GM21360 (cell line): ENCODE results near the gene PRSS58.
A peak's percentile ranks its signal among the peaks of the same experiment; 100 is the strongest.

ENCODE experiments used
- ATAC-seq: cut with Tn5 transposase; IDR thresholded peaks from one replicate; pipeline ENCODE4 v1.9.1; 2021; ENCODE audit warnings: mild to moderate bottlenecking, moderate library complexity; ENCODE audit not compliant: unreplicated experiment

The PRSS58 gene

DNA sequence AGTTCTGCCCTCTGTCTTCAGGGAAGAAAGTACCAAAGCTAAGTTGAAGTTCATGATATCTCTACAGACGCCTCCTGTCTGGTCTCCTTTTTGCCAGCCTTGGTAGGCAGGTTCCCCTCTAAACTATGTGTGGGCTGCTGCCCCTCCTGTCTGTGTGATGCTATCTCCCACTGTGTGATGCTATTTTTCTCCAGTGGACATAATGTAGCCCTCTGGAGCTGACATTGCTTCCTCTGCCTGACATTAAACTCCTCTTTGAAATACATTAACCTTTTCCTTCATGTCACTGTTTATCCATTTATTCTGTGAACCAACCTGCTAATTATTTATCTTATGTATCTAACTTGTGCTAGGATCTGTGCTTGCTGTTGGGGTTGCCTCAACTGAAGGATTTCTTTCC lies at the start of gene PRSS58:
TSS of gene PRSS58 (minus strand) at position 101 of the 400 bp plus-strand sequence. CDS start 351 bp downstream, outside the sequence.
- no peak for ATAC-seq

GRCh38 chr7:142307246-142307900 lies 49.5 kb upstream of the PRSS58 start:
- no peak for ATAC-seq

DNA sequence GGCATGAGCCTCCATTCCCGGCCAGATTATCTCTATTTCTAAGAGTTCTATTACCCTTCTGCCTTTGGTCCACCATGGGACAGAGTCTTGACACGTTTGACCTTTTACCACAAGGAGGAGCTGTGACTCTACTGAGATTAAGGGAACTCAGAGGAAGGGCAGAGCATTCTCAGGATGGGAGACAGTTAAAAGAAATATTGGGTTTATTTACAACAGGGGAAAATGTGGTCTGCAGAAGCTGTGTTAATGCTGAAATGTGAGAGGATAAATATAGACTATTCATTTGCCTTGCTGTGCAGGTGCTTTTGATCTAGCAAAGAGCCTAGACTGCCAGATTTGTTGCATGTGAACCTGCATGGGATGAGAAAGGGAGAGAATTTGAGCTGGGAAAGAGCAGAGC lies 45.8 kb upstream of the PRSS58 start:
- ATAC-seq, result no peak

DNA sequence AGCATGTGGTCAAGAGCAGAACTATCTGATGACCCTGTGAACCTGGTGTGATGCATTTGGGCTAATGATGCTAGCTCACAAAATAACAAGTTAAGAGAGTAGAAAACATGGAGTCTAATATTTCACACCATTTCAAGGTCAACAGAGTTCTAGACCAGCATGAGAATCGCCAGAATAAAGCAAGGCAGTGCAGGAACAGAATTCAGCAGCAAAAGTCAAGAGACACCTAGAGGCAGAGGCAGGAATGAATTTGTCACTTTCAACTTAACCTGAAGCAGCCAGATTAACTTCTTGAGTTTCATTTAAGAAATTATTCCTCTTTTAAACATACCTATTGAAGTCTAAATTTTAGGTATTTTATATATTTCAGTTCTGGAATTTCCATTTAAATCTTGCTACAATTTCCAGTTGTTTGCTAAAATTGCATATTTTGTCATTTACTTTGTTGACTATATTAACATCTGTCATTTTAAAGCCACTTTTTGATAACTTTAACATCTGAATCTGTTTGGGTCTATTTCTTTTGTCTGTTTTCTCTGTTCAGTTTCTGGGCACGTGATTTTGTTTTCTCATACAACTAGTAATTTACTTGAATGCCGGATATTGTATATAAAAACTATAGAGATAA lies 44.2 kb upstream of the PRSS58 start:
- peak; percentile 51 for ATAC-seq

GRCh38 chr7:142301299-142301698 lies 43.4 kb upstream of the PRSS58 start:
- ATAC-seq, result no peak

DNA sequence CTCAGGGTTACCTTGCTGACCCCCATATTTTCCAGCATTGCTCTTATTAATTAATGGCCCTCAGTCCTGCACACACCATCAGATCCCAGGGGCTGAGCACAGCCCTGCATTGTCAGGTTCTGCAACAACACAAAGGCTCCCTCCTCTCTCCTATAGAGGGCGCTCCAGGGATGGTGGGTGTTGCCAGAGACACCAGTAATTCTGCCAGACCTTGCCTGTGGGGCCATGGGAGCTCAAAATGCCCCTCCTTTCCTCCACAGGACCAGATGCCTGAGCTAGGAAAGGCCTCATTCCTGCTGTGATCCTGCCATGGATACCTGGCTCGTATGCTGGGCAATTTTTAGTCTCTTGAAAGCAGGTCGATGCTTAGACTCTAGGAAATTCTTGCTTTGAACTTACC lies 42.8 kb upstream of the PRSS58 start:
- ATAC-seq, result no peak

DNA sequence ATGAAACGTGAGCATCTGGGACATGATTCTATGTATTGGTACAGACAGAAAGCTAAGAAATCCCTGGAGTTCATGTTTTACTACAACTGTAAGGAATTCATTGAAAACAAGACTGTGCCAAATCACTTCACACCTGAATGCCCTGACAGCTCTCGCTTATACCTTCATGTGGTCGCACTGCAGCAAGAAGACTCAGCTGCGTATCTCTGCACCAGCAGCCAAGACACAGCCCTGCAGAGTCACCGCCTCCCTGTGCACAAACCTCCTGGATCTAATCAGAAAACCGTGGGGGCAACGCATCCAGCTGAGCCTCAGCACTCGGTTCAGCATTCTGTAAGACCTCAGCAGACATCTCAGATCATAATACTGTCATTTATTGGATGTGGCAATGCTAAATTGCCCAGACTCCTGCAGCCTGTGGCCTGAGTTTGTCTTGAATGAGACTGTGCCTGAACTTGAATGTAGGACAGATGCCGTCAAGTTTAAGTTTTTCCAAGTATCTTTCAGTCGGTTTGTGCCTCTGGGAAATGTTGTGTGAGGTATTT lies 41.5 kb upstream of the PRSS58 start:
- ATAC-seq, result no peak

DNA sequence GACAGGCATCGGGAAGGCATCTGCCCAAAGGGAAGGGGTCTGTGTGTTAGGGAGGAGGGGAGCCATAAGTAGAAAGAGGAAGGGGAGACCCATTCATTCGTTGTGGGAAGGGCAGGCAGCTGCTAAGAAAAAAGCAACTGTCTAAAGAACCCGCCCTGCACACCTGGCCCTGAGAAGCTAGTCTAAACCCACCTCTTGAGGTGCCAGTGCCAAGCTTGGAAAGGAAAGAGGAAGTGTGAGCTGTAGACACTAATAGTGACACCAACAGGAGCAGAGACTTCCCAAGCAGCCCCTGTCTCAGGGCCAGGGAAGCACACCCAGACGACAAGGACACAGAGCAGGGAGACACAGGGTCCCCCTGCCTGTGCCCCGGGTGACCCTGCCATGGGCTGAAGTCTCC lies 40.8 kb upstream of the PRSS58 start:
- ATAC-seq, result no peak

DNA sequence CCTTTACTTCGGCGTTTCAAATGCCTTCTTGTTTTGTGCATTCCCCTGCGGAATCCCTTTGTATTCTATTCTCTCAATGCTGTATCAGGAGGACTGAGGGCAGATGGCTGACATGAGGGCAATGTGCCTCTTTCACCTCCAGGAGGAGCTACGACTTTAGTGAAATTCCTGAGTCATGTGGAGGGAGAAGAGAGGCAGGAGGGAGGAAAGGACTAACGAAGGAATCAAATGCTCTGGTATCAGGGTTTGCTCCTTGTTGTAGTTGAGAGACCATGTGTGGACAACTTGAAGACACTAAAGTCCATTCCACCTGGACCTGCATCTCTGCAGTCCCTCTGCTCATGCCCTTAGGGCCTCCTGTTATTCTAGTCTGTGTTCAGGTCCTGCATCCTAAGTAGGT lies 40.2 kb upstream of the PRSS58 start:
- no peak for ATAC-seq

DNA sequence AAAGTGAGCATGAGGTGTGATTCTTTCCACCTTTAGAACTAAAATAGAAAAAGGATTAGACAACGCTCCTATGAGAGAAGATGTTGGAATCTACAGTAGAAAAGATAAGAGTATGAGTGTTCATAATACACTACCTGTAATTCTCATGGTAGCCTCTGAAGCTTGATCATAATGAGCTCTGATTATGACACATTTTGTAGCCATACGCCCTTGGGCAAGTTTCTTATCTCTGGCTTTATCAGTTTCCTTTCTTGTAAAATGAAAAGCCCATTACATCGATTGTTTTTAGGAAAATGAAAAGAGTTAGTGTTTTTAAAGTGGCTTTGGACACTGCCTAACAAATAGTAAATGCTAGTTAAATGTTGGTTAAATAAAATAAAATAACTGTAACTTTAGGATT lies 22.4 kb upstream of the PRSS58 start:
- no peak for ATAC-seq

- no peak for ATAC-seq
Observed at GRCh38 chr7:142279601-142280000, 21.7 kb upstream of the PRSS58 start.

- no peak for ATAC-seq
Observed at GRCh38 chr7:142275028-142275427, 17.2 kb upstream of the PRSS58 start.

GRCh38 chr7:142272841-142273240 lies 15.0 kb upstream of the PRSS58 start:
- no peak for ATAC-seq

DNA sequence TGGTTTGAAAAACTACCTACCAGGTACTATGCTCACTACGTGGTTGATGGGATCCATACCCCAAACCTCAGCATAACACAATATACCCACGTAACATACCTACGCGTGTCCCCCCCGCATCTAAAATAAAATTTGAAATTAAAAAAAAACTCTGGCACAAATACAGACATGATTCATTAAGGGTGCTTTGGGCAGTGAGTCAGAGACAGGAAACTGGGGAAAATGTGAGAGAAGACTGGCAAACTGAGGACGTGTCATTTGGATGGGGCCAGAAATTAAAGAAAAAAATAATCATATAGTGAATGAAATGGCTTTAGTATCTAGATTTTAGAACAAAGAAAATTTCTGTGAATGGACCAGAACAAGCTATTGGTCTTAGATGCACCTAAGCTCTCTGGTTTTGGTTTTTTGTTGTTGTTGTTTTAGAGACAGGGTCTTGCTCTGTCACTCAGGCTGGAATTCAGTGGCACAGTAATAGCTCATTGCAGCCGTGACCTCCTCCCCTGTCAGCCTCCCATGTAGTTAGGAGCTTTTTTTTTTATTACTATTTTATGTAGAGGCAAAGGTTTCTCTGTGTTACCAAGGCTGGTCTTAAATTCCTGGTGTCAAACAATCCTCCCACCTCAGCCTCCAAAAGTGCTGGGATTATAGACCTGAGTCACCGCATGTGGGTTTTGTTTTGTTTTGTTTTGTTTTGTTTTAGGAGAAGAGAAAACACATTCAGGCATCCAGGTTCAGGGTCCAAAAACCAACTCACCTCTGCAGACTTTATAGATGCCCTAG lies 5.9 kb upstream of the PRSS58 start:
- ATAC-seq, result no peak

DNA sequence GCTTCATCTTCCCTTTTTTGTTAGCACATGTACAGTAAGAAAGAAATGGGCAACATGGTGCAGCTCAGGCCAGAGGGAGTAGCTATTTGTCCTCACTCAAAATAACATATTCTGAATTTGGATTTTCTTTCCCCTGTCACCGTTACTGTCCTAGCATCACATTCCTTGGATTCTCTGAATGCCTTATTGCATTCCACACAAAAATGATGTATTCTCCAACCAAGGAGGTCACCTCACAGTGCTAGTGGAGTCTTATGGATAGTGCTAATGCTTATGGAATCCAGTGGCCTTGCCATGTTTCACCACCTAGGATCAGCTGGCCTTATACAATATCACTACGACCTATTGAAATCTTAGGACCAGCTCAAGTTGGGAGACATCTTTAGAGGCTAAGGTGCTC lies 7.2 kb downstream of the PRSS58 start:
- no peak for ATAC-seq

DNA sequence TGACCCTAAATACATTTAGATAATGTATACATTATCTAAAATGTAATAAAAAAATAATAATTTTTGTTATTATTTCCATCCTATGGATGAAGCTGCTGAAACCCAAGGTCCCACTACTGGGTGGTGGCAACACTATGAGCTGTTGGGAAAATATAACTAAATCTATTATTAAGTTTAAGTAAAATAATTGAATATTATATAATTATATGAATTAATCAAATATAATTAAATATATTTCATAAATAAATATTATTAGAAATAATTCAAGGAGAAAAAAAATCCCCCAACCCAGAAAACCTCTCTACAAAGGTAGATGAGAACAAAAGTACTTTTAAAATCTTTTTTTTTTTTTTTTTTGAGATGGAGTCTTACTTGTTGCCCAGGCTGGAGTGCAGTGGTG lies 7.9 kb downstream of the PRSS58 start:
- no peak for ATAC-seq

GRCh38 chr7:142248166-142249160 lies 9.4 kb downstream of the PRSS58 start:
- no peak for ATAC-seq

- no peak for ATAC-seq
Observed at GRCh38 chr7:142243823-142244222, 14.0 kb downstream of the PRSS58 start.

- ATAC-seq, result no peak
Observed at GRCh38 chr7:142240546-142240945, 17.3 kb downstream of the PRSS58 start.

DNA sequence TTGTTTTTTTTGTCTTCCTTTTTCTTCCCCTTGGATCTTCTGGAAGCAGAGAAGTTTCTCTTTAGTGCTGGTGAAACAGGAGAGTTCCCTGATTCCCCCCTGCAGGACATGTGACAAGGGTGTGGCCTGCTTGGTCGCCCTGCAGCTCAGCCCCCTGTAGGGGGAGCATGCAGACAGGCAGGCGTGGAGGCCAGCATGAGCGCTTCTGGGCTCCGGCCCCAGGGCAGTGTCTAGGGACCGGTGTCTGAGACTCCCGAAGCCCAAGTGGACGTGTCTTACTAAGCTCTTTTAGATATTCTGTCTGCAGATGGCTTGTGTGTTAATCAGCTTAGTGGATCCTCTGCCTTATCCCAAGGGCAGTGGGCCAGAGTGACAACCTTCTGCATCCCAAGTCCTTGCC lies 26.1 kb downstream of the PRSS58 start:
- ATAC-seq, result no peak
